Measurements from ENCODE around the gene TPSAB1.

GRCh38 chr16:1288813-1289476 is 48.4 kb downstream of the TPSAB1 start:
- no peak for TF ChIP-seq CTCF (IDR thresholded peaks at IDR 0.05)
- TF ChIP-seq POLR2A (IDR thresholded peaks at IDR 0.05): no peak

Data from thyroid gland (tissue), 4 donors.